ENCODE results near the gene RSAD2. TPM values are rescaled to one million over a fixed set of nuclear protein-coding genes. Genes with fewer than 3 reads are reported as not detected.

The RSAD2 gene
- total RNA-seq, 1 donor from 2014 or later, result 21.9 TPM

GRCh38 chr2:6942848-6943247 is 65.3 kb downstream of the RSAD2 start:
- Histone ChIP-seq H3K4me3 (no peak overlapping the region), H3K9me3 (no peaks in the 10 kb centered on the region), H3K4me1 (no peaks in the 10 kb centered on the region), H3K27me3 (ENCODE audit: low read depth) (no peaks in the 10 kb centered on the region), H3K36me3 (peaks cover 6% of the 10 kb centered on the region), H3K27ac (no peak overlapping the region)
- intact Hi-C loops (cut with DNase I), result no loop called here
- DNase-seq (no peak), ATAC-seq (no peak)
- TF ChIP-seq CTCF (IDR thresholded peaks at IDR 0.05), result no peak

DNA sequence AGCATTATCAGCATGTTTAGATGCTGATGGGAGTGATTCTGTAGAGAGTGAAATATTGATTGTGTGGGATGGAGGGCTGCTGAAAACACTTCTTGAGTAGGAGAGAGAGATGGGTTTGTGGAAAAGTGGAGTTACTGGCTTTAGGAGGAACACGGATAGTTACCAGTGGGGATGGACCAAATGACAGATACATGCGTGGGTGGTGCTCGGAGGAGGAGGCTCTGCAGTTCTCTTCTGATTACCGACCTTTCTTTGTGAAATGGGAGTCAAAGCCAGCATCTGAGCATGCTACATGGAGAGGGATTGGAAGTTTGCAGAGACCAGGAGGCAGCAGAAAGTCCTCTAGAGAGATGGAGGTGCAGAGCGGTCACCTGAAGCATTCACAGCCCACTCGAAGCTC is 65.9 kb downstream of the RSAD2 start:
- intact Hi-C loops (cut with DNase I), result no loop called here
- Histone ChIP-seq H3K36me3 (peaks cover 6% of the 10 kb centered on the region), H3K4me1 (no peaks in the 10 kb centered on the region)

DNA sequence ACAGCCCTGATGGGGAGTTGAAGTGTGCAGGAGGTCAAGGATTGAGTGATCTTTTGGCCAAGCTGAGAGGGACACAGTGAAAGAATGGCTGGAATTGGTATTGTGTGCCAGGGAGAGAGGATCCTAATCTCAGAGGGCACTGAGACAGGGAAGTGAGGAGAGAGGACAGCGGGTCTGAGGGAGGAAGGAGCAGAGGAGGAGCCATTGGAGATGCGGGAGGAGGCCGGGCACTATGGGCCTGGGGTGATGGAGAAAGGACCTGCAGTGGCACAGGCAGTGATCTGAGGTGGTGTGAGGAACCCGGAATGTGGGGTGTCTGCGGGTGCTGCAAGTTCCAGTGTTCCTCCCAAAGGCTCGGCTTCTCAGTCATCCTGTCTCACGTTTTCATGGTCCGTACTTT is 66.4 kb downstream of the RSAD2 start:
- intact Hi-C loops (cut with DNase I), result no loop called here
- no peak overlapping the region for H3K4me3 ChIP-seq
- TF ChIP-seq CTCF (IDR thresholded peaks at IDR 0.05), result no peak
- H3K36me3 ChIP-seq, result peaks cover 6% of the 10 kb centered on the region
- no peaks in the 10 kb centered on the region for H3K27me3 ChIP-seq (ENCODE audit: low read depth)
- H3K4me1 ChIP-seq, result no peaks in the 10 kb centered on the region
- ATAC-seq (no peak), DNase-seq (no peak)
- no peak overlapping the region for H3K27ac ChIP-seq
- H3K9me3 ChIP-seq, result no peaks in the 10 kb centered on the region

More for the DNA sequence above, 65.9 kb downstream of the RSAD2 start:
- Histone ChIP-seq H3K27ac (no peak overlapping the region), H3K27me3 (ENCODE audit: low read depth) (no peaks in the 10 kb centered on the region), H3K4me3 (no peak overlapping the region), H3K9me3 (no peaks in the 10 kb centered on the region)
- DNase-seq (no peak), ATAC-seq (no peak)
- no peak for TF ChIP-seq CTCF (IDR thresholded peaks at IDR 0.05)

DNA sequence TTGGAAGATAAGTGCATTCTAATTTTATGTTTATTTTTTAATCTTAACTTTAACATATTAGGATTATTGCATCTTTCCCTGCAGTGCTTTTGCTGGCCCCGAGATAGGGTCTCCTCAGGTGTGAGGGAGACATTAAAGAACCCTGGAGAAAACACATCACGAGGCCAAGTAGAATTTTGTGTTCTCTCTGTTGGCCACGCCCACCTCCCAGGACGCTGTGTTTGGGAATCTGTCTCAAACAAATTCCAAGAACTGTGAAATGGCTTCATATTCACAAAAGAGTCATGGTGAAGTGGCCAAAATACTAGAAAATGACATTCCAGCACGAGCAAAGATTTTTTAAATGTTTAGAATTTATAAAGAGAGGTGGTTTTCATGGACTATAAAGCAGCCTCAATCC is 67.0 kb downstream of the RSAD2 start:
- no peak for DNase-seq
- no peak for ATAC-seq
- Histone ChIP-seq H3K27ac (no peak overlapping the region), H3K9me3 (no peaks in the 10 kb centered on the region), H3K4me3 (no peak overlapping the region), H3K27me3 (ENCODE audit: low read depth) (no peaks in the 10 kb centered on the region), H3K36me3 (peaks cover 6% of the 10 kb centered on the region), H3K4me1 (no peaks in the 10 kb centered on the region)
- intact Hi-C loops (cut with DNase I), result no loop called here
- TF ChIP-seq CTCF (IDR thresholded peaks at IDR 0.05), result no peak

DNA sequence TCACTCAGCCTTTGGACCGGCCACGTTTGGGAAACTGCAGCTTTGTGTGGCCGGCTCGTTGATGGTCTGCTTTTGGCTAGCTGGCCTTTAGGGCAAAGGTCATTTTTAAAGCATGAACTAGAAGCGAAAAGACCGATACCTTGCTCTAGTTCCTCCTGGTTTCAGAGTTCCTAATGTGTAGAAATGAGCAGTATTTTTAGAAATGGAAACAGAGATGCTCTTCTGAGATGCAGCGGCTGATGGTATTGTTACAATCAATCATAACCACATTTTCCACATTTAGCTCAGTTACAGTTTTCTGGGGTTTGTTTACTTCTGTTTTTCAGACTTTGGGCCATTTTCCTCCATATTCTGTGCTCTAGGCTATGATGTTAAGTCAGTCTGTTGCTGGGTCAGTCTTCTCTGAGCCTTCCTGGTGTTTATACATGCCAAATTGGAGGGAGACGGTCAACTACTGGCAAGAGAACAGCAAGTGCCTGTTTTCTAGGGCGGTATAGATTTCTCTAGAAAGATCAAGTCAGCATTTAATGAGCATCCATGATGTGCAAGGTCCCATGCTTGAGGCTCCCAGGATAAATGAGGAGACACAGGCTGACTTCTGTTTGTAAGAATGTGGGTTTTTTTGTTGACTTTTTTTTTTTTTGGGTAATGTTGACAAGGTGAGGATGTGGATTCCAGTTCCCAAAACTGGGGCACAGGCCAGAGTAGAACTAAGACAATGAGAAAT is 67.7 kb downstream of the RSAD2 start:
- H3K27me3 ChIP-seq (ENCODE audit: low read depth), result no peaks in the 10 kb centered on the region
- H3K9me3 ChIP-seq, result no peaks in the 10 kb centered on the region
- ATAC-seq (no peak), DNase-seq (no peak)
- no peaks in the 10 kb centered on the region for H3K4me1 ChIP-seq
- no peak for TF ChIP-seq CTCF (IDR thresholded peaks at IDR 0.05)
- H3K4me3 ChIP-seq, result no peak overlapping the region
- no peak overlapping the region for H3K27ac ChIP-seq
- intact Hi-C loops (cut with DNase I), result no loop called here
- peaks cover 6% of the 10 kb centered on the region for H3K36me3 ChIP-seq
